Transverse colon (tissue), 4 donors: ENCODE results near the gene SNTG2. TPM values are rescaled to one million over a fixed set of nuclear protein-coding genes. Genes with fewer than 3 reads are reported as not detected.

Experiments
- DNase-seq: peaks from one replicate; pipeline ENCODE4 v3.0.0-alpha.2; 2019
- H3K27ac ChIP-seq, 4 donors: fragments of 200-600 bp; sonication (generic); 2 replicates each; pipeline ENCODE4 v1.5.1; 2016 to 2018; ENCODE audit warnings: inconsistent platforms in 4 of 4
- H3K27me3 ChIP-seq: fragments of 200-600 bp; sonication (generic); 2 replicates; pipeline ENCODE4 v1.5.1; 2017; ENCODE audit warnings: inconsistent platforms
- H3K36me3 ChIP-seq, 4 donors: fragments of 200-600 bp; sonication (generic); 2 replicates each; pipeline ENCODE4 v1.5.1; 2017 to 2019; ENCODE audit warnings: inconsistent platforms in 4 of 4
- H3K4me1 ChIP-seq, 4 donors: fragments of 200-600 bp; sonication (generic); 2 replicates each; pipeline ENCODE4 v1.5.1; 2017 to 2020; ENCODE audit warnings: inconsistent platforms in 4 of 4
- H3K4me3 ChIP-seq, 4 donors: fragments of 200-600 bp; sonication (generic); 1 replicate in 1 of 4; 2 replicates in 3 of 4; pipeline versions ENCODE4 v1.5.1 to v1.6.1; 2017 to 2019; ENCODE audit warnings: inconsistent platforms in 4 of 4
- H3K9me3 ChIP-seq, 2 donors: fragments of 200-600 bp; sonication (generic); 2 replicates each; pipeline ENCODE4 v1.5.1; 2017 to 2019; ENCODE audit warnings: inconsistent platforms in 2 of 2
- CTCF ChIP-seq, 5 experiments: fragments of 200-600 bp in 3 of 5; fragments of 450-650 bp in 2 of 5; sonication (generic) in 3 of 5; IDR thresholded peaks; 1 replicate in 2 of 5; 2 replicates in 3 of 5; pipeline ENCODE4 v1.5.1; 2016 to 2017; ENCODE audit warnings: antibody characterized with exemption in 5 of 5, inconsistent platforms in 3 of 5, mild to moderate bottlenecking in 2 of 5, moderate library complexity in 1 of 5
- EP300 ChIP-seq: sonication (generic); formaldehyde crosslinking; IDR thresholded peaks from one replicate; pipeline ENCODE4 v1.6.1; 2017; ENCODE audit warnings: antibody characterized with exemption, low read depth
- POLR2A ChIP-seq: fragments of 450-650 bp; IDR thresholded peaks from one replicate; pipeline ENCODE4 v1.6.1; 2016; ENCODE audit warnings: antibody characterized with exemption, mild to moderate bottlenecking, moderate library complexity
- POLR2AphosphoS5 ChIP-seq, 3 donors: sonication (generic); formaldehyde crosslinking; IDR thresholded peaks; one replicate each; pipeline ENCODE4 v1.6.1; 2016; ENCODE audit warnings: antibody characterized with exemption in 3 of 3
- WGBS, 2 donors: methylation state at CpG; one replicate each; pipeline ENCODE4 v1.1.5; 2018; ENCODE audit warnings: low coverage in 1 of 2; 5-methylcytosine and 5-hydroxymethylcytosine counted together
- in situ Hi-C, 4 donors: fragments of 200-750 bp; cut with MboI; loops; one replicate each; pipeline versions ENCODE4 v1.15.0 to v1.15.1; 2017; ENCODE audit warnings: low sequenced_read_pairs in 3 of 4, low pct_ligation_motif_present in 1 of 4, low pct_unique_long_range_greater_than_20kb in 1 of 4
- intact Hi-C: fragments of 100-400 bp; cut with DNase I; formaldehyde crosslinking; loops from one replicate; pipeline ENCODE4 v1.15.1; 2023; ENCODE audit warnings: low total_unique reads
- total RNA-seq, 4 donors: library from RNA; depleted of rRNA; stranded (reverse); fragments of >200 nt; gene quantifications; one replicate each; pipeline ENCODE4 v1.1.0, GENCODE V29; 2016

The SNTG2 gene
- total RNA-seq, 4 donors from 2014 or later, result 0.55 to 4.9 (median 1.5) TPM

GRCh38 chr2:910698-911097, 40.0 kb upstream of the SNTG2 start:
- DNase-seq, result no peak
- Histone ChIP-seq H3K4me3 (no peak overlapping the region), H3K9me3 (no peaks in the 10 kb centered on the region), H3K27ac (no peak overlapping the region), H3K4me1 (no peaks in the 10 kb centered on the region), H3K27me3 (no peaks in the 10 kb centered on the region), H3K36me3 (no peaks in the 10 kb centered on the region)
- TF ChIP-seq POLR2A, result no peak
- no peak for TF ChIP-seq EP300
- TF ChIP-seq POLR2AphosphoS5 (IDR thresholded peaks at IDR 0.05), result no peak
- TF ChIP-seq CTCF (IDR thresholded peaks at IDR 0.05), result no peak
- WGBS, 2 donors, result 66 to 86% methylated on average over 3 to 16 of the region's 16 CpGs
- intact Hi-C loops, result no loop called here
- in situ Hi-C loops, result no loop called here

- Histone ChIP-seq H3K36me3 (no peaks in the 10 kb centered on the region), H3K27ac (no peak overlapping the region), H3K27me3 (no peaks in the 10 kb centered on the region), H3K4me1 (no peaks in the 10 kb centered on the region), H3K4me3 (no peak overlapping the region), H3K9me3 (no peaks in the 10 kb centered on the region)
- 93 to 96% methylated on average over 8 to 14 of the region's 14 CpGs for WGBS, 2 donors
- intact Hi-C loops (no loop called here), in situ Hi-C loops (no loop called here)
- no peak for DNase-seq
- TF ChIP-seq CTCF (IDR thresholded peaks at IDR 0.05), result no peak
Measured at GRCh38 chr2:915979-916378, 34.7 kb upstream of the SNTG2 start.

- DNase-seq, result no peak
- Histone ChIP-seq H3K27ac (no peak overlapping the region), H3K27me3 (no peaks in the 10 kb centered on the region), H3K4me1 (no peaks in the 10 kb centered on the region), H3K9me3 (no peaks in the 10 kb centered on the region), H3K4me3 (no peak overlapping the region), H3K36me3 (no peaks in the 10 kb centered on the region)
- no peak for TF ChIP-seq POLR2A
- TF ChIP-seq CTCF (IDR thresholded peaks at IDR 0.05), result no peak
- TF ChIP-seq EP300, result no peak
- no peak for TF ChIP-seq POLR2AphosphoS5 (IDR thresholded peaks at IDR 0.05)
- intact Hi-C loops (no loop called here), in situ Hi-C loops (no loop called here)
- 89% methylated on average over 7 of the region's 7 CpGs; no CpG with 5 or more reads in 1 of the 2 donors for WGBS, 2 donors
Measured at GRCh38 chr2:916935-917334, 33.7 kb upstream of the SNTG2 start.

GRCh38 chr2:919672-920071, 31.0 kb upstream of the SNTG2 start:
- H3K4me3 ChIP-seq, result no peak overlapping the region
- no peaks in the 10 kb centered on the region for H3K36me3 ChIP-seq
- no peaks in the 10 kb centered on the region for H3K4me1 ChIP-seq
- in situ Hi-C loops (no loop called here), intact Hi-C loops (no loop called here)
- no peak overlapping the region for H3K27ac ChIP-seq
- DNase-seq, result no peak
- no peaks in the 10 kb centered on the region for H3K27me3 ChIP-seq
- no peaks in the 10 kb centered on the region for H3K9me3 ChIP-seq
- TF ChIP-seq POLR2AphosphoS5 (IDR thresholded peaks at IDR 0.05) (no peak), EP300 (no peak), CTCF (IDR thresholded peaks at IDR 0.05) (no peak), POLR2A (no peak)
